GM20431 (cell line): ENCODE data around the gene YARS1.

Source experiments
- in situ Hi-C: fragments of 300-500 bp; cut with MseI, MboI; formaldehyde crosslinking; loops from one replicate; pipeline ENCODE4 v1.15.0; 2020; ENCODE audit warnings: low sequenced_read_pairs; ENCODE audit not compliant: unreplicated experiment

Gene YARS1

GRCh38 chr1:32817159-32817814, at the start of gene YARS1, which contains the start of gene S100PBP:
YARS1 (minus strand) TSS chr1:32817358; CDS start chr1:32817244, 114 bp downstream.
S100PBP (plus strand) TSS chr1:32817653; CDS start chr1:32826100, 8,447 bp downstream.
- in situ Hi-C loops: no loop called here

GRCh38 chr1:32865639-32866405, 48.7 kb upstream of the YARS1 start:
- in situ Hi-C loops: no loop called here

GRCh38 chr1:32864375-32865019, 47.3 kb upstream of the YARS1 start:
- in situ Hi-C loops: no loop called here

- in situ Hi-C loops: no loop called here
Observed at GRCh38 chr1:32863881-32864245, 46.7 kb upstream of the YARS1 start.

- in situ Hi-C loops: no loop called here
Observed at GRCh38 chr1:32863218-32863880, 46.2 kb upstream of the YARS1 start.

- in situ Hi-C loops: no loop called here
Observed at GRCh38 chr1:32861904-32862695, 44.9 kb upstream of the YARS1 start.

- in situ Hi-C loops: no loop called here
Observed at GRCh38 chr1:32860566-32860965, 43.4 kb upstream of the YARS1 start.

- in situ Hi-C loops: no loop called here
Observed at GRCh38 chr1:32859915-32860314, 42.8 kb upstream of the YARS1 start.

GRCh38 chr1:32858791-32859190, 41.6 kb upstream of the YARS1 start:
- in situ Hi-C loops: no loop called here

- in situ Hi-C loops: no loop called here
Observed at GRCh38 chr1:32858136-32858535, 41.0 kb upstream of the YARS1 start.

- in situ Hi-C loops: no loop called here
Observed at GRCh38 chr1:32855861-32856617, 38.9 kb upstream of the YARS1 start.

- in situ Hi-C loops: no loop called here
Observed at GRCh38 chr1:32848354-32849063, 31.4 kb upstream of the YARS1 start.

GRCh38 chr1:32831878-32832277, 14.7 kb upstream of the YARS1 start:
- in situ Hi-C loops: no loop called here

- in situ Hi-C loops: no loop called here
Observed at GRCh38 chr1:32830092-32830852, 13.1 kb upstream of the YARS1 start.

GRCh38 chr1:32828341-32828740, 11.2 kb upstream of the YARS1 start:
- in situ Hi-C loops: no loop called here

GRCh38 chr1:32825181-32825580, 8.0 kb upstream of the YARS1 start:
- in situ Hi-C loops: no loop called here

GRCh38 chr1:32818804-32819541, 1.8 kb upstream of the YARS1 start:
- in situ Hi-C loops: no loop called here
